ENCODE data around the gene TTLL8. TPM values are rescaled to one million over a fixed set of nuclear protein-coding genes. Genes with fewer than 3 reads are reported as not detected.

TTLL8 gene
- polyA plus RNA-seq, 1 donor from 2014 or later, result not detected

DNA sequence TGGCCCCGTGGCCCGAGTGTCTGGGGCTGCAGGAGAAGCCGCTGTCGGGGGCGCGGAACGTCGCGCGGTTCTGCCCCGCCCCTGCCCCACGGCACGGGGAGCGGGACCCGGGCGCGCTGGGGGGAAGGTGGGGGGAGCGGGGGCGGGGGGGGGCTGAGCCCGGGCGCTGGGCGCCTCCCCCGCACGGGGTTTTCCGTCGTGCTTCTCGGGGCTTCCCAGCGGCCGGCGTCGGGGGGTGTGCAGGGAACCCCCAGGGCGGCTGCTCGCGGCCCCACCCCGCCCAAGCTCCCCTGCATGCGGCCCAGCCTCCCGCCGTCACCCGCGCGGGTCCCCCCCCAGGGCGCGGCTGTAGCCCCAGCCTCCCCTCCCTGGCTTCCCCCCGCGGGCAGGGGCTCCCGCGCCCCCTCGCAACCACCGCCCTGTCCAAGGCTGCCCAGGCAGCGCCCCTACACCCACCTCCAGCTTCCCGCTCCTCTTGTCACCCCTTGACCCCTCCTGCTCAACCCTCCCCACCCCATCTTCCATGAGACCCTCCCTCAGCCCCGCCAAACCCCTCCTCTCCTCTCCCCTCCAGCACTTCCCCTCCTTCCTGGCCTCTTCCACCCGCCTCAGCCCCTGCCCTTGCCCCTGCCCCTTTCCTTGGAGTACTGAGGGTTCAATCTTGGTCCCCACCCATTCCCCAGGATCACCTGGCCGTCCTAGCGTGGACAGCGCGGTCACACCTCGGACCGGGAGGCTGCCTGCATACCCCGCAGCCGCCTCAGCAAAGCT is 47.2 kb downstream of the TTLL8 start:
- H3K79me2 ChIP-seq (replicated peaks; ENCODE audit: insufficient read depth, low read length), result no peaks in the 10 kb centered on the region
- no peak overlapping the region for H3K4me2 ChIP-seq (ENCODE audit: low read length)
- no peak overlapping the region for H3K4me3 ChIP-seq (ENCODE audit: low read length)
- H3K27ac ChIP-seq (ENCODE audit: low read length), result no peak overlapping the region
- no peaks in the 10 kb centered on the region for H4K20me1 ChIP-seq (ENCODE audit: insufficient read depth)
- H3F3A ChIP-seq (ENCODE audit: insufficient read depth, low read length, poor library complexity, severe bottlenecking), result no peaks in the 10 kb centered on the region
- H3K9me3 ChIP-seq (ENCODE audit: low read length), result no peaks in the 10 kb centered on the region
- no peak for TF ChIP-seq EZH2 (IDR thresholded peaks at IDR 0.05; ENCODE audit: borderline replicate concordance, insufficient read depth, low read length, poor library complexity, severe bottlenecking)
- TF ChIP-seq TAF1 (IDR thresholded peaks at IDR 0.05; ENCODE audit: low read depth), result no peak
- no peak for TF ChIP-seq RAD21 (conservative IDR thresholded peaks at IDR 0.05)
- TF ChIP-seq MXI1 (conservative IDR thresholded peaks at IDR 0.05; ENCODE audit: poor library complexity, severe bottlenecking), result no peak
- TF ChIP-seq CTCF (IDR thresholded peaks at IDR 0.05; ENCODE audit: poor library complexity, severe bottlenecking), result no peak
- TF ChIP-seq EP300 (conservative IDR thresholded peaks at IDR 0.05; ENCODE audit: poor library complexity, severe bottlenecking), result no peak
- no peak for TF ChIP-seq SMC3 (conservative IDR thresholded peaks at IDR 0.05; ENCODE audit: poor library complexity)
- TF ChIP-seq, protein P1, sequence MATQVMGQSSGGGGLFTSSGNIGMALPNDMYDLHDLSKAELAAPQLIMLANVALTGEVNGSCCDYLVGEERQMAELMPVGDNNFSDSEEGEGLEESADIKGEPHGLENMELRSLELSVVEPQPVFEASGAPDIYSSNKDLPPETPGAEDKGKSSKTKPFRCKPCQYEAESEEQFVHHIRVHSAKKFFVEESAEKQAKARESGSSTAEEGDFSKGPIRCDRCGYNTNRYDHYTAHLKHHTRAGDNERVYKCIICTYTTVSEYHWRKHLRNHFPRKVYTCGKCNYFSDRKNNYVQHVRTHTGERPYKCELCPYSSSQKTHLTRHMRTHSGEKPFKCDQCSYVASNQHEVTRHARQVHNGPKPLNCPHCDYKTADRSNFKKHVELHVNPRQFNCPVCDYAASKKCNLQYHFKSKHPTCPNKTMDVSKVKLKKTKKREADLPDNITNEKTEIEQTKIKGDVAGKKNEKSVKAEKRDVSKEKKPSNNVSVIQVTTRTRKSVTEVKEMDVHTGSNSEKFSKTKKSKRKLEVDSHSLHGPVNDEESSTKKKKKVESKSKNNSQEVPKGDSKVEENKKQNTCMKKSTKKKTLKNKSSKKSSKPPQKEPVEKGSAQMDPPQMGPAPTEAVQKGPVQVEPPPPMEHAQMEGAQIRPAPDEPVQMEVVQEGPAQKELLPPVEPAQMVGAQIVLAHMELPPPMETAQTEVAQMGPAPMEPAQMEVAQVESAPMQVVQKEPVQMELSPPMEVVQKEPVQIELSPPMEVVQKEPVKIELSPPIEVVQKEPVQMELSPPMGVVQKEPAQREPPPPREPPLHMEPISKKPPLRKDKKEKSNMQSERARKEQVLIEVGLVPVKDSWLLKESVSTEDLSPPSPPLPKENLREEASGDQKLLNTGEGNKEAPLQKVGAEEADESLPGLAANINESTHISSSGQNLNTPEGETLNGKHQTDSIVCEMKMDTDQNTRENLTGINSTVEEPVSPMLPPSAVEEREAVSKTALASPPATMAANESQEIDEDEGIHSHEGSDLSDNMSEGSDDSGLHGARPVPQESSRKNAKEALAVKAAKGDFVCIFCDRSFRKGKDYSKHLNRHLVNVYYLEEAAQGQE (IDR thresholded peaks at IDR 0.05; ENCODE audit: borderline replicate concordance), result no peak
- TF ChIP-seq POLR2AphosphoS5 (IDR thresholded peaks at IDR 0.05), result no peak
- no peak overlapping the region for H3K9ac ChIP-seq (ENCODE audit: low read length)
- H2AFZ ChIP-seq (ENCODE audit: low read depth, low read length), result no peak overlapping the region
- peaks cover 46% of the 10 kb centered on the region for H3K27me3 ChIP-seq (ENCODE audit: insufficient read depth, low read depth, low read length)
- H3K36me3 ChIP-seq (ENCODE audit: insufficient read depth, low read length), result no peaks in the 10 kb centered on the region
- no peaks in the 10 kb centered on the region for H3K9me2 ChIP-seq (ENCODE audit: insufficient read depth, low read length)

DNA sequence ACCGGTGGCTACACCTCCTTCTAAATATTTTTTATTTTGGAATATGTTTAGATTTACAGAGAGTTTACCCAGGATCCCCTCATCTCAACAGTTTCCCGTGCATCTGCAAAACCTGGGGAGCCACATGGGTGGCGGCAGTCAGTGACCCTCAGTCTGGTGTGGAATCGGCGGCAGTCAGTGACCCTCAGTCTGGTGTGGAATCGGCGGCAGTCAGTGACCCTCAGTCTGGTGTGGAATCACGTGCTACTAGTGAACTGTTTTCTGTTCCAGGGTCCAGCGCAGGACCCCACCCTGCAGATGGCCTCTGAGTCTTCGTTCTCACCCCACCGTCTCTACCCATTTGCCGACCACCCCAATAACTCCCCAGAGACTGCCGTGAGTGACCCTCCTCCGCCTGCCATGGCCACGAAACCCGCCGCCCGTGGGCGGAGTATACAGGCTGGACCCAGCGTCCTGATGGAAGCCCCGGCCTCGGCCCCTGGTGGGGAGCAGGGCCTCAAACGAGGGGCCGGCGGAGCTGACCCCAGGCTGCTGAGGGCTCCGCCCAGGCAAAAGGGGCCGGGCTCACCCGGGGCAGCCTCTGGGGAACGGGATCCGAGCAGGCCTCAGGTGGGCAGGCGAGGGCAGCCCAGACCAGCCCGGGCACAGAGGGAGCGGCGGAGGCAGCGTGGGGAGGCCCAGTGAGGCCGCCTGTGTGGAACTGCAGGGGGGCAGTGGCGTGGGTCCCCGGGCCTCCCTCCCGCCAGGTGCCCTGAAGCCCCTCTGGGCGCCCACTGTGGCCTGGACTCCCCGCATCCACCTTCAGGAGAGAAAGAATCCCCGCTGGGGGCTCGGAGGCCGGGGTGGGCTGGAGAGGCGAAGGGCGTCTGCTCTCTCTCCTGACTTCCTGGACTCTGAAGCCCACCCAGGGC is 48.1 kb downstream of the TTLL8 start:
- no peak overlapping the region for H3K4me2 ChIP-seq (ENCODE audit: low read length)
- no peaks in the 10 kb centered on the region for H4K20me1 ChIP-seq (ENCODE audit: insufficient read depth)
- no peak overlapping the region for H2AFZ ChIP-seq (ENCODE audit: low read depth, low read length)
- peaks cover 39% of the 10 kb centered on the region for H3K27me3 ChIP-seq (ENCODE audit: insufficient read depth, low read depth, low read length)
- no peaks in the 10 kb centered on the region for H3K9me2 ChIP-seq (ENCODE audit: insufficient read depth, low read length)
- H3K4me3 ChIP-seq (ENCODE audit: low read length), result no peak overlapping the region
- TF ChIP-seq, protein P1 (IDR thresholded peaks at IDR 0.05; ENCODE audit: borderline replicate concordance), result no peak
- no peak overlapping the region for H3K9ac ChIP-seq (ENCODE audit: low read length)
- no peaks in the 10 kb centered on the region for H3K79me2 ChIP-seq (replicated peaks; ENCODE audit: insufficient read depth, low read length)
- H3F3A ChIP-seq (ENCODE audit: insufficient read depth, low read length, poor library complexity, severe bottlenecking), result no peaks in the 10 kb centered on the region
- no peaks in the 10 kb centered on the region for H3K36me3 ChIP-seq (ENCODE audit: insufficient read depth, low read length)
- no peaks in the 10 kb centered on the region for H3K9me3 ChIP-seq (ENCODE audit: low read length)
- no peak overlapping the region for H3K27ac ChIP-seq (ENCODE audit: low read length)
